ENCODE results near the gene APLF.

DNA sequence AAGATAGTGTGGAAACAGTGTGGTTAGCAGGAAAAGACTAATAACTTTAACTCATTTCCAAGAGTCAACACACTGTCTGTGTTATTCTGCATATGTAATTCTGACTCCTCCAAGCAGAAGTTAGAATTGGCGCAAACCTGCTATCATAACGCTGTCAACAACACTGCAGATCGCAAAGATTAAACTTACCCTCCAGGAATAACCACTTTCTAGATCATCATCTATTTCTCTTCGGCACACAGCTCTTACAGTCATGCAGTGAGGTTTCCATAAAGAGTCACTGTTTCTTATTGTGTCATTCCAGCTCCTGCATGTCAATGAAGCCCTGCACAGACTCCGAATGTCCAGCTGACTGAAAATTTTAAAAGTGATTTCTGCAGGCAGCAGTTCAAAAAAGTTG lies 2.7 kb upstream of the APLF start:
- TF ChIP-seq, protein P1, sequence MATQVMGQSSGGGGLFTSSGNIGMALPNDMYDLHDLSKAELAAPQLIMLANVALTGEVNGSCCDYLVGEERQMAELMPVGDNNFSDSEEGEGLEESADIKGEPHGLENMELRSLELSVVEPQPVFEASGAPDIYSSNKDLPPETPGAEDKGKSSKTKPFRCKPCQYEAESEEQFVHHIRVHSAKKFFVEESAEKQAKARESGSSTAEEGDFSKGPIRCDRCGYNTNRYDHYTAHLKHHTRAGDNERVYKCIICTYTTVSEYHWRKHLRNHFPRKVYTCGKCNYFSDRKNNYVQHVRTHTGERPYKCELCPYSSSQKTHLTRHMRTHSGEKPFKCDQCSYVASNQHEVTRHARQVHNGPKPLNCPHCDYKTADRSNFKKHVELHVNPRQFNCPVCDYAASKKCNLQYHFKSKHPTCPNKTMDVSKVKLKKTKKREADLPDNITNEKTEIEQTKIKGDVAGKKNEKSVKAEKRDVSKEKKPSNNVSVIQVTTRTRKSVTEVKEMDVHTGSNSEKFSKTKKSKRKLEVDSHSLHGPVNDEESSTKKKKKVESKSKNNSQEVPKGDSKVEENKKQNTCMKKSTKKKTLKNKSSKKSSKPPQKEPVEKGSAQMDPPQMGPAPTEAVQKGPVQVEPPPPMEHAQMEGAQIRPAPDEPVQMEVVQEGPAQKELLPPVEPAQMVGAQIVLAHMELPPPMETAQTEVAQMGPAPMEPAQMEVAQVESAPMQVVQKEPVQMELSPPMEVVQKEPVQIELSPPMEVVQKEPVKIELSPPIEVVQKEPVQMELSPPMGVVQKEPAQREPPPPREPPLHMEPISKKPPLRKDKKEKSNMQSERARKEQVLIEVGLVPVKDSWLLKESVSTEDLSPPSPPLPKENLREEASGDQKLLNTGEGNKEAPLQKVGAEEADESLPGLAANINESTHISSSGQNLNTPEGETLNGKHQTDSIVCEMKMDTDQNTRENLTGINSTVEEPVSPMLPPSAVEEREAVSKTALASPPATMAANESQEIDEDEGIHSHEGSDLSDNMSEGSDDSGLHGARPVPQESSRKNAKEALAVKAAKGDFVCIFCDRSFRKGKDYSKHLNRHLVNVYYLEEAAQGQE (IDR thresholded peaks at IDR 0.05) = no peak
- TF ChIP-seq HOXA7 (CRISPR knock-in tag; IDR thresholded peaks at IDR 0.05) (no peak), ZC3H11A (IDR thresholded peaks at IDR 0.05) (no peak), MAZ (IDR thresholded peaks at IDR 0.05; ENCODE audit: borderline replicate concordance, low read depth, low read length) (no peak)

Measured in A549 (cell line).